Measurements from ENCODE around the gene GPM6B.
A peak's percentile ranks its signal among the peaks of the same experiment; 100 is the strongest.

The GPM6B gene

GRCh38 chrX:13756381-13756780 is 60.5 kb downstream of the GPM6B start:
- DNase-seq (ENCODE audit: low read depth) = no peak
- TF ChIP-seq MYC (IDR thresholded peaks at IDR 0.05; ENCODE audit: low read depth, low read length) = no peak
- TF ChIP-seq POLR2A (IDR thresholded peaks at IDR 0.05; ENCODE audit: extremely low read depth, insufficient read length) = no peak
- TF ChIP-seq, protein P1, sequence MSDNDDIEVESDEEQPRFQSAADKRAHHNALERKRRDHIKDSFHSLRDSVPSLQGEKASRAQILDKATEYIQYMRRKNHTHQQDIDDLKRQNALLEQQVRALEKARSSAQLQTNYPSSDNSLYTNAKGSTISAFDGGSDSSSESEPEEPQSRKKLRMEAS (IDR thresholded peaks at IDR 0.05; ENCODE audit: low read depth, low read length) = no peak
- TF ChIP-seq, protein P2, sequence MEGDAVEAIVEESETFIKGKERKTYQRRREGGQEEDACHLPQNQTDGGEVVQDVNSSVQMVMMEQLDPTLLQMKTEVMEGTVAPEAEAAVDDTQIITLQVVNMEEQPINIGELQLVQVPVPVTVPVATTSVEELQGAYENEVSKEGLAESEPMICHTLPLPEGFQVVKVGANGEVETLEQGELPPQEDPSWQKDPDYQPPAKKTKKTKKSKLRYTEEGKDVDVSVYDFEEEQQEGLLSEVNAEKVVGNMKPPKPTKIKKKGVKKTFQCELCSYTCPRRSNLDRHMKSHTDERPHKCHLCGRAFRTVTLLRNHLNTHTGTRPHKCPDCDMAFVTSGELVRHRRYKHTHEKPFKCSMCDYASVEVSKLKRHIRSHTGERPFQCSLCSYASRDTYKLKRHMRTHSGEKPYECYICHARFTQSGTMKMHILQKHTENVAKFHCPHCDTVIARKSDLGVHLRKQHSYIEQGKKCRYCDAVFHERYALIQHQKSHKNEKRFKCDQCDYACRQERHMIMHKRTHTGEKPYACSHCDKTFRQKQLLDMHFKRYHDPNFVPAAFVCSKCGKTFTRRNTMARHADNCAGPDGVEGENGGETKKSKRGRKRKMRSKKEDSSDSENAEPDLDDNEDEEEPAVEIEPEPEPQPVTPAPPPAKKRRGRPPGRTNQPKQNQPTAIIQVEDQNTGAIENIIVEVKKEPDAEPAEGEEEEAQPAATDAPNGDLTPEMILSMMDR (IDR thresholded peaks at IDR 0.05; ENCODE audit: low read depth, low read length) = no peak
- H3K4me3 ChIP-seq (ENCODE audit: low read depth, low read length) = no peak overlapping the region

DNA sequence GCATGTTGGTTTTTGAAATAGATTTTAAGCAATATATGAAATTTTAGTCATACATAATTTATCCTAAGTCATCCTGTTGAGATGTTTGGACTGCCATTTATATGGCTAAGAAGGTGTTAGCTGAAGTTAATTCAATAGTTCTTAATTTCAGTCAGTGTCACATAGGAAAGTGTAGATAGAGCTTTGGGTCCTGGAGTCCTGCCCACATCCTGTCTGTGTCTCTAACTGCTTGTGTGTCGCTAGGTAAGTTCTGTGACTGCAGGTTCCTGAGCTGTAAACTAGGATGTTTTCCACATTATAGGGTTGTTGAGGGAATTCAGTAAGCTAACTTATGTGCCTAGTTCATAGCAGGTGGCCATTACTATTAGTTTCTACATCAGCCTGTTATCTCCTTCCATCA is 61.6 kb downstream of the GPM6B start:
- DNase-seq (ENCODE audit: low read depth) = peak; percentile 51
- TF ChIP-seq MYC (IDR thresholded peaks at IDR 0.05; ENCODE audit: low read depth, low read length) (no peak), POLR2A (IDR thresholded peaks at IDR 0.05; ENCODE audit: extremely low read depth, insufficient read length) (no peak)
- TF ChIP-seq, protein P1 (IDR thresholded peaks at IDR 0.05; ENCODE audit: low read depth, low read length) = no peak
- TF ChIP-seq, protein P2 (IDR thresholded peaks at IDR 0.05; ENCODE audit: low read depth, low read length) = no peak
- no peak overlapping the region for H3K4me3 ChIP-seq (ENCODE audit: low read depth, low read length)

GRCh38 chrX:13754765-13755164 is 62.1 kb downstream of the GPM6B start:
- no peak for TF ChIP-seq POLR2A (IDR thresholded peaks at IDR 0.05; ENCODE audit: extremely low read depth, insufficient read length)
- peak; percentile 54; the same call in 1 of the 2 replicates for TF ChIP-seq MYC (IDR thresholded peaks at IDR 0.05; ENCODE audit: low read depth, low read length)
- TF ChIP-seq, protein P1 (IDR thresholded peaks at IDR 0.05; ENCODE audit: low read depth, low read length) = peak; percentile 85
- H3K4me3 ChIP-seq (ENCODE audit: low read depth, low read length) = no peak overlapping the region
- peak; percentile 76 for DNase-seq (ENCODE audit: low read depth)

DNA sequence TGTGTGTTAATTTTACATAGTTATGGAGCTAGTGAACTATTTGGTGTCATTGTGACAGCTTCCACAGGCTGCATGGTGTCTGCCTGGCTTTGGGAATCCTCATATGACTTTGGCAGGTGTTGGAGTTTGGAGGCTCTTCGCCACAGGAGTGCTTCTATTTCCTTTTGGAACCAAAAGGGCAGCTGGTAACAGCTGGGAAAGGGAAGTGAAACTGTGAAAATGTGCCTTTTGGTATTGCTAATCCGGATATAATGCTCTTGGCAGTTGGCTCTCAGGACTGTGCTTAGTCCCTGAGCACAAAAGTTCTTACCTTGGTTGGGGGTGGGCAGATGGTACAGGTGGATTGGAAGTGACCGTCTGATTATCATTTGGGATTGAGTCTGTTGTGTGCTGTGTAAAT is 64.2 kb downstream of the GPM6B start:
- DNase-seq (ENCODE audit: low read depth) = peak; percentile 79
- H3K4me3 ChIP-seq (ENCODE audit: low read depth, low read length) = no peak overlapping the region
- TF ChIP-seq, protein P2 (IDR thresholded peaks at IDR 0.05; ENCODE audit: low read depth, low read length) = no peak
- TF ChIP-seq, protein P1 (IDR thresholded peaks at IDR 0.05; ENCODE audit: low read depth, low read length) = no peak
- no peak for TF ChIP-seq POLR2A (IDR thresholded peaks at IDR 0.05; ENCODE audit: extremely low read depth, insufficient read length)
- TF ChIP-seq MYC (IDR thresholded peaks at IDR 0.05; ENCODE audit: low read depth, low read length) = no peak

DNA sequence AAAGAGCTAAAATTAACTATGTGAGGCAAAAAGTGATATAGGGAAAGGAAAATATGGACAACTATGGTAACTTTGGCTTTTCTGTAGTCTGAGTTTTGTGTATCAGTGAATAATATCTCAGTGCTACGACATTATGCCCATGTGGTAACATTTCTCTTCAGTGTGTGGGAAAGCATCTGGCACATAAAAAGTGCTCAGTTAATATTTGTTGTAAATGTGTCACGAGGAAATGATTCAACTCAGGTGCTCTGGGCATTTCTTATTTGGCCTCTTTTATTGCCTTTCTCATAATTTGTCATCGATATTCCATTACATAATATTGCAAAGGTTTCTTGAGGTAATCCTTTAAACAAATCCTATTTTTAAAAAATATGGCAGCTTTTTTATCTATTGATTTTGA is 64.8 kb downstream of the GPM6B start:
- TF ChIP-seq MYC (IDR thresholded peaks at IDR 0.05; ENCODE audit: low read depth, low read length) = no peak
- H3K4me3 ChIP-seq (ENCODE audit: low read depth, low read length) = no peak overlapping the region
- DNase-seq (ENCODE audit: low read depth) = no peak

DNA sequence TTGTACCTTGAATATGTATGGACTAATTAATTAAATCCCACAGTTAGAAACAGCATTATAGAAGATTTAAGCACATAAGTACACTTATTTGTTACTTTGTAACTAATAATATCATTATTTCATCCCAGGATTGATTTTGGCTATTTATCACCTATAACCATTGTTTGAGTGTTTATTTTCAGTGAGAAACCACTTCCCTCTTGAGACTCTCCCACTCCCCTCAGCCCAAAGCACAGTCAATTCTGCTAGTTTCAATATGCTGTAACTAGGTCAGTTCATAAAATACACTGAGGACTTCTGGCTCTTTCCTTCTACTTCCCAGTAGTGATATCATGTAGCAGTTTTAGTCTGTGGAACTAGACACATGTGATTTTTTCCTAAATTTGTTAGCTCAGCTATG is 66.1 kb downstream of the GPM6B start:
- peak; percentile 41 for DNase-seq (ENCODE audit: low read depth)
- H3K4me3 ChIP-seq (ENCODE audit: low read depth, low read length) = no peak overlapping the region
- TF ChIP-seq, protein P2 (IDR thresholded peaks at IDR 0.05; ENCODE audit: low read depth, low read length) = no peak
- TF ChIP-seq, protein P1 (IDR thresholded peaks at IDR 0.05; ENCODE audit: low read depth, low read length) = no peak
- TF ChIP-seq MYC (IDR thresholded peaks at IDR 0.05; ENCODE audit: low read depth, low read length) = no peak

DNA sequence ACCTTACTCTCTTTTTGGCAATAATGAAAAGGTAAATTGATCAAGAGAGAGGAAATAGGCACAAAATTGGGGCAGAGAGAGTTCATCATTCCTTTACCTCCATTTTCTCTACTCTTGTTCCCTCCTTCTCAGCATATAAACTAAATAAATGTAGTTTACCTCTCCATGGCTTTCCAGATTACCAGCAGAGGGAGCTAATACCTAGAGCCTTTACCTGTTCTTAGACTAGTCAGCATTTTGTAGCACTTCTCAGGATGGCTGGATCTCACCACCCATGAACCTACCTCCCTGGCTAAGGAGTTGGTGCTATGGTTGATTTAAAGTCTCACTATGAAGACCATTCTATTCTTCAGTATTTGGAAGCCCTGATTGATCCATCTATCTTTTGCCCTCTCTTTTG is 66.7 kb downstream of the GPM6B start:
- TF ChIP-seq POLR2A (IDR thresholded peaks at IDR 0.05; ENCODE audit: extremely low read depth, insufficient read length) (no peak), MYC (IDR thresholded peaks at IDR 0.05; ENCODE audit: low read depth, low read length) (no peak)
- TF ChIP-seq, protein P2 (IDR thresholded peaks at IDR 0.05; ENCODE audit: low read depth, low read length) = peak; percentile 43
- TF ChIP-seq, protein P1 (IDR thresholded peaks at IDR 0.05; ENCODE audit: low read depth, low read length) = no peak
- DNase-seq (ENCODE audit: low read depth) = peak; percentile 60
- no peak overlapping the region for H3K4me3 ChIP-seq (ENCODE audit: low read depth, low read length)

Data from NB4 (cell line).